Measurements from ENCODE around the gene SSRP1.
"Not testable (repeated sequence)": the region's sequence is repeated elsewhere in the genome, so short reads cannot be mapped to it uniquely, and the experiment has no call there.

Gene SSRP1

DNA sequence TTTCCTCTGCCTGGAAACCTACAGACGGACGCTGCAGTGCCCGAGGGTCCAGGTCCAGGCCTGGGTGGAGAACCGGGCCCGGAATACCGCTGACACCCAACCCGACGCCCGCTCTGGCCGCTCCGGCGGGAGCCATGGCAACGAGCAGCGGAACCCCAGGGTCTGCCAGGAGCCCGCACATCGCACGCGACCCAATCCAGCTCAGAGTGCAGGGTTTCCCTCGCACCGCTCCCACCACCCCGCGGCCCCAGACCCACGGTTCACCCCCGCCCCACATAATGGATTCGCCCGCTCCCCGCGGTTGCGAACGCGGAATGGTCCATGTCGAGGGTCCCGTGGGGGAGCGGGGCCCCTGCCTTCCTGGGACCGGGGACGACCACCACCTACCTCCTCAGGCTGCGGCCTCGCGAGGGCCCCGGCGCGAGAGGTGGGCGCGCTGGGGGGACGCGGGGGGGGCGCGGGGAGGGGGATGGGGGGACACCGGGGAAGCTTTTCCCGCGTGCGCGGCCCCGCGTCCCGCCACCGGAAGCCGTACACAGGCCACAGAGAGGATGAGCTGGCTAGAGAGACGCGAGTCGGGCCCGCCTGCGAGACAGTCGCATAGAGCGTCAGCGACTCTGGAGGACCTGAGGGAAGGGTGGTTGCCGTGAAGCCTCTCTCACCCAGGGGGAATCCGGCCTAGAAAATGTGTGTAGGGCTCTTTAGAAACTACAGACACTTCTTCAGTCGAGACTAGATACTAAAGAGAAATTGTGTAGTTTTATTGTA is at the start of gene SSRP1:
Gene SSRP1, minus strand, starts transcription at position 550 of the 768 bp plus-strand sequence. CDS start 771 bp downstream, outside the sequence.
- peak; percentile 79 for DNase-seq

GRCh38 chr11:57380975-57381374 is 45.3 kb upstream of the SSRP1 start, which contains the start of gene PRG3:
PRG3 (minus strand) TSS chr11:57381150; CDS start chr11:57380708, 442 bp downstream.
- no peak for DNase-seq

- DNase-seq, result no peak
These were observed 44.0 kb upstream of the SSRP1 start for GRCh38 chr11:57379732-57380131.

DNA sequence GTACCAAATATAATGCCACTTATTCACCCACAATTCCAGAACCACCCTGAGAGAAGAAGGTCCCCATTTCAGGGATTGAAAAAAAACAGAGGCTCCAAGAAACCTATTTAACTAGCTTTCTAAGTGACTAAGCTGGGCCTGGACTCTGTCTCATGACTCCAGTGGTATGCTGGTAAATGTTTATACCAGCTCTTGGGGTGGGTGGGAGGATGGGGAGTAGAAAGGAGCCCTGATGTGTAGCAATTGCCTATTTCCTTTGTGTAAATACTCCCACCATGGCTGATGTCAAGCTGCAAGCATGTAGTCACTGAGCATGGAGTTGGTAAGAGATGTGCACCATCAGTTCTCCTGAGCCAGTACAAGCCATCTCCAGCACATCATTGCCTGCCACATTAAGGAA is 42.5 kb upstream of the SSRP1 start:
- no peak for DNase-seq

GRCh38 chr11:57377107-57377506 is 41.4 kb upstream of the SSRP1 start:
- DNase-seq, result no peak

DNA sequence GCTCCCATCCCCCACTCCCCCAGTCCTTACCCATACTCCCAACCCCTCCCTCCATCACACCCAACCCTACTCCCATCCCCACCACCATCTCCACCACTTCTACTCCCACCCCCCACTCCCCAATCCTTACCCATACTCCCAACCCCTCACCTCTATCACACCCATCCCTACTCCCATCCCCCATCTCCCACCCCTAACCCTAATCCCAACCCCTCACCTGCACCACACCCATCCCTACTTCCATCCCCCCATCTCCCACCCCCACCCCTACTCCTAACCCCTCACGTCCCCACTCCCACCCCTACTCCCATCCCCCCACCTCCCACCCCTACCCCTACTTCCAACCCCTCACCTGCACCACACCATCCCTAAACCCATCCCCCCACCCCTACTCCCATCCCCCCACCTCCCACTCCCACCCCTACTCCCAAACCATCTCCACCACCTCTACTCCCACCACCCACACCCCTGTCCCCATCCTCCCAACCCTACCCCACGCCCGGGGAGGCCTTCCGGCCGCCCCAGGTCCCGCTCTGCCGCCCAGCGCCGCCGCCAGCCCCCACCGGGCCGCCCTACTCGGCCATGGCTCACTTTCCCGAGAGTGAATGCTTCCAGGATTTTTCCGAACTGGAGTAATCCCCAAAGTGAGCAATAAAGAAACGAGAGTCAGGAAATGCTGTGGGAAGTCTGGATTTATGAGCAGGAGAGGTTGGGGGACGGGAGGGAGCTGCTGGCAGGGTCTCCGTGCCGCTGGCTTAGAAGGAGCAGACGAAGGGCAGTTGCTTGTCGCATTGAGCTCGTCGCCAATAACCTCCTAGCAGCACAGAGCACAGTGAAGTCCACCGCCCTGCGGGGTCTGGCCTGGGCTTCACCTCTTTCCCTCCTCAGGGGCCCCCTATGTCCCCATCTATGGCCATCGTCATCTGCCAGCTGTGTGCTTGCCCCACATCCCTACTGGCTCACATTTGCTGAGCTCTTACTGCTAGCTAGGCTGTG is 40.7 kb upstream of the SSRP1 start:
- DNase-seq, result no peak

DNA sequence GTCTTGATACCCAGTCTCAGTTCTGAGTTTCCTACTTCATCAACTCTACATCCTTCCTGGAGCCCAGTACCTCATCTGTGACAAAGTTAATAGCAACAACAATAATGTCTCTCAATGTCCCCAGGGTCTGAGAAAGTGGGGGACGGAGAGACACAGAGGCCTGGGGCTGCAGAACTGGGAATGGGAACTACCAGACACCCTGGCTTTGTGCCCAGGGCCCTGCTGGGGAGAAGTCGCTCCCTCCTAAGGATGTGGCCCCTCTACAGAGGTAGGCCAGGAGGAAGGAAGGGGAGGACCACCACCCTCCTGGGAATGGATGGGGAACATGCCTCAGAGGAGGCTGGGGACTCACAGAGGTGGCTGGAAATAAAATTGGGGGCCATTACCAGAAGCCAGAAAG is 39.8 kb upstream of the SSRP1 start:
- no peak for DNase-seq

DNA sequence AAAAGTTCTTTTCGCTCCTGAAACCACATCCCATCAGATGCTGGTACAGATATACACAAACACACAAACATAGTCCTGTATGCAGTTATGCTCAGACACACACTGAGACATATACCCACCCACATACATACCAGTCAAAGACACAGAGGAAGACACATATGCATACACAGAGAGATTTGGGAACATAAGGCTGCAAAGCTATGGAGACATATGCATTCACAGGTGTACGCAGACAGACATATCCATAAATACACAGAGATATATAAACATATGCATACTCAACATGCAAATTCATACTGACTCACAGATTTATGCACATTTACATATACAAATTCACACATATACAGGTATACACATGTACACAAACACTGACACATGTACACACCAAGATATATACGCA is 39.3 kb upstream of the SSRP1 start:
- no peak for DNase-seq

- DNase-seq, result no peak
These were observed 37.5 kb upstream of the SSRP1 start for GRCh38 chr11:57373146-57373545.

GRCh38 chr11:57370941-57371340 is 35.2 kb upstream of the SSRP1 start:
- DNase-seq, result no peak

DNA sequence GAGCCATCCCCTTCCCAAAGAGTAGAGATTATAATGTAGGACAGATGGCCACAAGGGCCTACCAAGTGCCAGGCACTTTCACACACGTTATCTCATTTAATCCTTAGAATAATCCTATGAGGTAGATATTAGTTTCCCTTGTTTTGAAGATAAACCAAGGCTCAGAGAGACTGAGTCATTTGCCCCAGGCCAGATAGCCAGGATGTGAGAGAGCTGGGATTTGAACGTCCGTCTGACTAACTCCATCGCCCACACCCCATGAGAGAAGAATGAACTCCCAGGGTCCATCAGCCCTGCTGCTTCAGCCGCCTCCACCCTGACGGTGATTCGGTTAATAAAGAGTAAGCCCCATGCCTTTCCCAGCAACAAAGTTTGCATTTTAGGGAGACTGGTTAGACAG is 34.6 kb upstream of the SSRP1 start:
- no peak for DNase-seq

- DNase-seq, result no peak
These were observed 33.1 kb upstream of the SSRP1 start for GRCh38 chr11:57368845-57369232.

GRCh38 chr11:57368106-57368844 is 32.6 kb upstream of the SSRP1 start:
- DNase-seq, result peak; percentile 32

- no peak for DNase-seq
These were observed 29.4 kb upstream of the SSRP1 start for GRCh38 chr11:57364851-57365660.

DNA sequence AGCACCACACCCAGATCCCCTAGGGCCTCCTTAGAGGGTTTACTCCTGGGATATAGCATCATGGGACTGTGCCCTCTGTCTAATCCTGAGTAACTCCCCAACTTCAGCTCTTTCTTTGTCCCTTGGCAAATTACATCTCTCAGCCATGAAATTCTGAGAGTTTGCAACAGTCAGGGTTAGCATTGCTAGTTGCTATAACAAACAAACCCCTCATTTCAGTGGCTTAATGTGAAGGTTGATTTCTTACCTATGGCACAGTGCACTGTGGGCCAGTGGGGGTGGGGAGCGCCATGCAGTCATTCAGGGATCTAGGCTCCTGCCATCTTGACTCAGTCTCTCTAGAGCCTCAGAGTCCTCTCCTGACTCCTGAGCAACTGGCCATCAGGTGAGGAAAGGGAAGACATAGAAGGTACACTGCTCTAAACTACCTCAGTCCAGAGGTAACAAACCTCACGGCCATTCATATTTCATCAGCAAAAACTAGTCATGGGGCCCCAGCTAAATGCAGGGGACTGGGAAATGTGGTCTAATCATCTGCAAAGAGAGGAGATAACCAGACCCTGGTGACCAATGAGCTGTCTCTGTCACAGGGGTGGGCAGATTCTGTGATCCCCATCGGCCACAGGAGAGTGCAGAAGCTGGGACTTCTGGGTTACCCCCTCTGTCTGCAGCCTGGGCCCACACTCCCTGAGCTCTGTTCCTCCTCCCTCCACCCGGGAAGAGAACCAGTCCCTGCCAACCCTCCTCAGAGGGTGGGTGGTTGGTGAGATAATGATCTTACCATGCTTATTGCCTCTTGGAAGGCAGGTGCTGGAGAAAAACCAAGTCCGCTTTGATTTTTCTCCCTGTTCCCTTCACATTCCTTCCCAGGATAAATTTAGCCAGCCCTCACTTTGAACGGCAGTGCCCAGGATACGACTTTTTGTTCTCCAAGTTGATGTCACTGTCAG is 27.7 kb upstream of the SSRP1 start:
- no peak for DNase-seq

DNA sequence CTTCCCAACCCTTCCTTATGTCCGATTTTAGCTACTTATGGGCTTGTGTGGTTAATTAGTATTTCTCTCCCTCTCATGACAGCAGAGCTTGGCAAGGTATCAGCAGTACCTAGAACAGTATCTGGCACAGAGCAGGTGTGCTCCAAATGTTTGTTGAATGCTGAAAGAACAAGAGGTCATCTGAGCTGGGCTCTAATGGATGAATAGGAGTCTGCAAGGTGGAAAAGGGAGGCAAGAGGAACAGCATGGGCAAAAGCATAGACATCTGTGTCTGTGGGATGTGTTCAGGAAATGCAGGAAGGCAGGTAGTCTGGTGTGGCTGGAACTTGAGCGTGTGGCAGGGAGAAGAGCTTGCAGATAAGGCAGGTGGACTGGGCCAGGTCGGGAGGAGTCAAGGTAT is 26.2 kb upstream of the SSRP1 start:
- DNase-seq, result no peak

GRCh38 chr11:57361420-57361819 is 25.7 kb upstream of the SSRP1 start:
- not testable (repeated sequence) for DNase-seq

- no peak for DNase-seq
These were observed 25.3 kb upstream of the SSRP1 start for GRCh38 chr11:57360991-57361390.

DNA sequence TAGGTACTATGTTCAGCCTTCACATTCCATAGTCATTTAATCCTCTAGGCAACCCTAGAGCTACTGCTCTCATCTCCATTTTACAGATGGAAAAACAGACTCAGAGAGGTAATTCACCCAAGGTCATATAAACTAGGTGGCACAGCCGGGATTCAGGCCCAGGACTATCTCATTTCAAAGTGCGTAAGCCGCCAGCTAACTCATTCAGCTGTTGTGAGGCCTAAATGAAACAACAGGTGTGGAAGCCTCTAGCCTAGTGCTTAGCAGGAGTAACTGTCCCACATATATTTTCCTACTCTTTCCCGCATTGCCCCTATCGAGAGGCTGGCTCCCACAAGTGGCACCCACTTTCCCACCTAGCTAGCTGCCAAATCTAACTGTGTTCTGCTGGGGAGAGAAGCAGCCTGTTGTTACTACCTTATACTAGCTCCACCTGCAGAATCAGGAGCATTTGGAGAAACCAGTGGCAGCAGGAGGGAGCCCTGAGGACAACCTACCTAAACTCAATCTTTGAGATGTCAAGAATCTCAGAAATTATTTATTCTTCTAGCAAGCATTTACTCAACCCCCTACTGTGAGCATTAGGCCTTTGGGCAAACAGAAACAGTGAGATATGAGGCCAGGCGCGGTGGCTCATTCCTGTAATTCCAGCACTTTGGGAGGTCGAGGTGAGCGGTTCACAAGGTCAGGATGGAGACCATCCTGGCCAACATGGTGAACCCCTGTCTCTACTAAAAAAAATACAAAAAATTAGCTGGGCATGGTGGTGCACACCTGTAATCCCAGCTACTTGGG is 24.4 kb upstream of the SSRP1 start:
- DNase-seq, result no peak

GRCh38 chr11:57359396-57359795 is 23.7 kb upstream of the SSRP1 start:
- DNase-seq, result no peak
